Fibroblast of lung (primary cell): Measurements from ENCODE around the gene RAPGEF3. TPM values are rescaled to one million over a fixed set of nuclear protein-coding genes. Genes with fewer than 3 reads are reported as not detected.

ENCODE experiments used
- DNase-seq, 2 donors: peaks; one replicate each; pipeline versions ENCODE4 v3.0.0 to v3.0.0-alpha.2; 2010; ENCODE audit warnings: low read depth in 2 of 2
- H2AFZ ChIP-seq: 2 replicates; pipeline ENCODE4 v1.5.1; 2012; ENCODE audit warnings: low read length, control low read depth, inconsistent platforms
- H3K27ac ChIP-seq: 2 replicates; pipeline ENCODE4 v1.5.1; 2011; ENCODE audit warnings: low read length, control low read depth; ENCODE audit not compliant: insufficient read depth
- H3K27me3 ChIP-seq: 2 replicates; pipeline ENCODE4 v1.5.1; 2011; ENCODE audit warnings: mild to moderate bottlenecking, low read length; ENCODE audit not compliant: control insufficient read depth, insufficient read depth
- H3K36me3 ChIP-seq: 2 replicates; pipeline ENCODE4 v1.5.1; 2011; ENCODE audit warnings: low read length; ENCODE audit not compliant: control insufficient read depth, insufficient read depth
- H3K4me1 ChIP-seq: 2 replicates; pipeline ENCODE4 v1.5.1; 2011; ENCODE audit warnings: low read length; ENCODE audit not compliant: control insufficient read depth, insufficient read depth; ENCODE audit errors: extremely low read depth
- H3K4me2 ChIP-seq: 2 replicates; pipeline ENCODE4 v1.5.1; 2011; ENCODE audit warnings: low read length, control low read depth; ENCODE audit not compliant: insufficient read depth; ENCODE audit errors: extremely low read depth
- H3K4me3 ChIP-seq, 4 experiments: fragments of 200-600 bp in 1 of 4; sonication (generic) in 1 of 4; replicated peaks in 1 of 4; 2 replicates each; pipeline ENCODE4 v1.5.1; 2011 to 2016; ENCODE audit warnings: low read length in 4 of 4, low read depth in 3 of 4, mild to moderate bottlenecking in 3 of 4, control low read depth in 2 of 4, inconsistent platforms in 1 of 4, mixed read lengths in 1 of 4; ENCODE audit not compliant: insufficient read depth in 1 of 4; ENCODE audit errors: control extremely low read depth in 1 of 4
- H3K79me2 ChIP-seq: 2 replicates; pipeline ENCODE4 v1.5.1; 2012; ENCODE audit warnings: mild to moderate bottlenecking, low read length, inconsistent platforms; ENCODE audit not compliant: control insufficient read depth, insufficient read depth
- H3K9ac ChIP-seq: 2 replicates; pipeline ENCODE4 v1.5.1; 2011; ENCODE audit warnings: mild to moderate bottlenecking, low read length, control low read depth; ENCODE audit not compliant: insufficient read depth
- H3K9me3 ChIP-seq: 2 replicates; pipeline ENCODE4 v1.5.1; 2012; ENCODE audit warnings: low read depth, low read length; ENCODE audit not compliant: control insufficient read depth, insufficient read depth
- H4K20me1 ChIP-seq: 2 replicates; pipeline ENCODE4 v1.5.1; 2011; ENCODE audit warnings: low read length; ENCODE audit not compliant: control insufficient read depth, insufficient read depth; ENCODE audit errors: extremely low read depth
- CTCF ChIP-seq, 2 donors: IDR thresholded peaks in 1 of 2; conservative IDR thresholded peaks in 1 of 2; 1 replicate in 1 of 2; 2 replicates in 1 of 2; pipeline ENCODE4 v1.5.1; 2011 to 2012; ENCODE audit warnings: low read length in 2 of 2, control low read depth in 1 of 2, inconsistent platforms in 1 of 2, low read depth in 1 of 2, mild to moderate bottlenecking in 1 of 2
- EZH2 ChIP-seq: IDR thresholded peaks from 2 replicates; pipeline ENCODE4 v1.5.1; 2012; ENCODE audit warnings: low read length, control low read depth, mild to moderate bottlenecking; ENCODE audit errors: missing control alignments
- polyA plus RNA-seq, 2 donors: library from polyadenylated mRNA; depleted of rRNA in 1 of 2; stranded (reverse) in 1 of 2; unstranded in 1 of 2; fragments of >200 nt; gene quantifications; 2 replicates each; pipeline ENCODE4 v1.2.1, GENCODE V29; 2011 to 2012; ENCODE audit warnings: missing spikeins in 1 of 2
- total RNA-seq: library from RNA; depleted of rRNA; stranded (reverse); fragments of >200 nt; gene quantifications from 2 replicates; pipeline ENCODE4 v1.2.1, GENCODE V29; 2014

RAPGEF3 gene
- total and polyA plus RNA-seq, 2 donors (not counting 1 experiment from before 2014, with no cell fraction given) = 0.83 to 2.8 TPM

- Histone ChIP-seq H3K27ac (no peak overlapping the region), H3K4me1 (peaks cover 18% of the 10 kb centered on the region), H4K20me1 (no peaks in the 10 kb centered on the region), H2AFZ (no peak overlapping the region), H3K36me3 (no peaks in the 10 kb centered on the region), H3K9me3 (no peaks in the 10 kb centered on the region), H3K9ac (no peak overlapping the region), H3K4me2 (no peak overlapping the region), H3K27me3 (no peaks in the 10 kb centered on the region), H3K79me2 (no peaks in the 10 kb centered on the region), H3K4me3 (no peak overlapping the region)
- TF ChIP-seq EZH2 = no peak
- no peak for TF ChIP-seq CTCF (conservative IDR thresholded peaks at IDR 0.05 in 1 of 2, IDR thresholded peaks at IDR 0.05 in 1 of 2; ENCODE audit: low read depth in 1 of 2, low read length in 2 of 2)
- no peak for DNase-seq
These were observed 22.5 kb downstream of the RAPGEF3 start for GRCh38 chr12:47736216-47736615.

GRCh38 chr12:47735649-47736048 lies 23.0 kb downstream of the RAPGEF3 start:
- Histone ChIP-seq H3K36me3 (no peaks in the 10 kb centered on the region), H3K9me3 (no peaks in the 10 kb centered on the region), H2AFZ (no peak overlapping the region), H3K9ac (no peak overlapping the region), H3K4me2 (no peak overlapping the region), H3K27ac (no peak overlapping the region), H3K4me3 (no peak overlapping the region), H3K79me2 (no peaks in the 10 kb centered on the region), H3K4me1 (peaks cover 18% of the 10 kb centered on the region), H4K20me1 (no peaks in the 10 kb centered on the region), H3K27me3 (no peaks in the 10 kb centered on the region)
- DNase-seq = peak in 1 of 2 donors; percentile 25
- TF ChIP-seq EZH2 = no peak
- no peak for TF ChIP-seq CTCF (conservative IDR thresholded peaks at IDR 0.05 in 1 of 2, IDR thresholded peaks at IDR 0.05 in 1 of 2; ENCODE audit: low read depth in 1 of 2, low read length in 2 of 2)

GRCh38 chr12:47734725-47735480 lies 23.8 kb downstream of the RAPGEF3 start:
- Histone ChIP-seq H2AFZ (no peak overlapping the region), H3K79me2 (no peaks in the 10 kb centered on the region), H3K4me2 (no peak overlapping the region), H3K36me3 (no peaks in the 10 kb centered on the region), H3K4me1 (peaks cover 23% of the 10 kb centered on the region), H3K27ac (no peak overlapping the region), H3K9ac (no peak overlapping the region), H4K20me1 (no peaks in the 10 kb centered on the region), H3K27me3 (no peaks in the 10 kb centered on the region), H3K4me3 (no peak overlapping the region), H3K9me3 (no peaks in the 10 kb centered on the region)
- peak in 1 of 2 donors; percentile 24 for DNase-seq
- TF ChIP-seq EZH2 = no peak
- TF ChIP-seq CTCF (conservative IDR thresholded peaks at IDR 0.05 in 1 of 2, IDR thresholded peaks at IDR 0.05 in 1 of 2; ENCODE audit: low read depth in 1 of 2, low read length in 2 of 2) = no peak
